RWPE2 (cell line): ENCODE results near the gene TTLL4.
"Not testable (repeated sequence)": the region's sequence is repeated elsewhere in the genome, so short reads cannot be mapped to it uniquely, and the experiment has no call there.

Experiments
- ATAC-seq: fragments of 200-7000 bp; cut with Tn5 transposase; 3 replicates; pipeline ENCODE4 v1.9.1; 2021; ENCODE audit warnings: low read depth
- DNase-seq: peaks from one replicate; pipeline ENCODE4 v3.0.0-alpha.2; 2020; ENCODE audit warnings: low spot score
- H3K27ac ChIP-seq: fragments of 450-650 bp; 2 replicates; pipeline ENCODE4 v1.5.1; 2017; ENCODE audit warnings: mild to moderate bottlenecking; ENCODE audit not compliant: poor library complexity, severe bottlenecking
- H3K27me3 ChIP-seq: fragments of 250-450 bp; sonication (Bioruptor Pico); 2 replicates; pipeline ENCODE4 v1.5.1; 2021; ENCODE audit warnings: mild to moderate bottlenecking, moderate library complexity; ENCODE audit not compliant: insufficient read depth, poor library complexity, severe bottlenecking
- H3K36me3 ChIP-seq: fragments of 250-450 bp; sonication (Bioruptor Pico); 2 replicates; pipeline ENCODE4 v1.5.1; 2020; ENCODE audit warnings: low read depth, mild to moderate bottlenecking, moderate library complexity
- H3K4me1 ChIP-seq: fragments of 250-450 bp; sonication (Bioruptor Pico); 2 replicates; pipeline ENCODE4 v1.5.1; 2021; ENCODE audit warnings: mild to moderate bottlenecking, moderate library complexity; ENCODE audit not compliant: insufficient read depth, poor library complexity, severe bottlenecking
- H3K4me3 ChIP-seq: fragments of 250-450 bp; sonication (Bioruptor Pico); 2 replicates; pipeline ENCODE4 v1.5.1; 2021; ENCODE audit warnings: mild to moderate bottlenecking, moderate library complexity; ENCODE audit not compliant: severe bottlenecking
- H3K9me3 ChIP-seq: fragments of 250-450 bp; sonication (Bioruptor Pico); 2 replicates; pipeline ENCODE4 v1.5.1; 2021; ENCODE audit warnings: mild to moderate bottlenecking, moderate library complexity; ENCODE audit not compliant: severe bottlenecking
- CTCF ChIP-seq: fragments of 450-650 bp; IDR thresholded peaks from one replicate; pipeline ENCODE4 v1.5.1; 2017; ENCODE audit warnings: mild to moderate bottlenecking, moderate library complexity; ENCODE audit not compliant: poor library complexity, severe bottlenecking

Gene TTLL4

GRCh38 chr2:218755198-218755566 is 44.5 kb downstream of the TTLL4 start:
- H3K4me3 ChIP-seq, result no peak overlapping the region
- H3K36me3 ChIP-seq, result peaks cover 42% of the 10 kb centered on the region
- ATAC-seq (no peak), DNase-seq (no peak)
- TF ChIP-seq CTCF, result no peak
- no peaks in the 10 kb centered on the region for H3K9me3 ChIP-seq
- no peaks in the 10 kb centered on the region for H3K27me3 ChIP-seq
- H3K4me1 ChIP-seq, result no peaks in the 10 kb centered on the region
- H3K27ac ChIP-seq, result no peak overlapping the region

GRCh38 chr2:218755567-218756404 is 45.2 kb downstream of the TTLL4 start:
- TF ChIP-seq CTCF, result no peak
- ATAC-seq (no peak), DNase-seq (no peak)
- no peak overlapping the region for H3K4me3 ChIP-seq
- no peak overlapping the region for H3K27ac ChIP-seq
- H3K9me3 ChIP-seq, result no peaks in the 10 kb centered on the region
- peaks cover 36% of the 10 kb centered on the region for H3K36me3 ChIP-seq
- H3K4me1 ChIP-seq, result no peaks in the 10 kb centered on the region
- H3K27me3 ChIP-seq, result no peaks in the 10 kb centered on the region

GRCh38 chr2:218756599-218757377 is 46.2 kb downstream of the TTLL4 start:
- H3K4me3 ChIP-seq, result no peak overlapping the region
- no peaks in the 10 kb centered on the region for H3K27me3 ChIP-seq
- DNase-seq (no peak), ATAC-seq (no peak)
- H3K27ac ChIP-seq, result no peak overlapping the region
- no peaks in the 10 kb centered on the region for H3K4me1 ChIP-seq
- H3K9me3 ChIP-seq, result no peaks in the 10 kb centered on the region
- H3K36me3 ChIP-seq, result peaks cover 30% of the 10 kb centered on the region
- TF ChIP-seq CTCF, result no peak

GRCh38 chr2:218761795-218762194 is 51.2 kb downstream of the TTLL4 start:
- Histone ChIP-seq H3K4me3 (no peak overlapping the region), H3K36me3 (no peaks in the 10 kb centered on the region), H3K4me1 (no peaks in the 10 kb centered on the region), H3K27ac (no peak overlapping the region), H3K27me3 (no peaks in the 10 kb centered on the region), H3K9me3 (no peaks in the 10 kb centered on the region)
- no peak for TF ChIP-seq CTCF
- DNase-seq (no peak), ATAC-seq (no peak)

- not testable (repeated sequence) for H3K9me3 ChIP-seq, H3K36me3 ChIP-seq, H3K4me3 ChIP-seq, DNase-seq, H3K27me3 ChIP-seq, H3K27ac ChIP-seq, ATAC-seq, H3K4me1 ChIP-seq
These were observed 62.1 kb downstream of the TTLL4 start for GRCh38 chr2:218772759-218773158.
